AG09309 (cell line): Measurements from ENCODE around the gene PPP1R14D.

Experiments used
- DNase-seq: peaks from one replicate; pipeline ENCODE4 v3.0.0-alpha.2; 2010; ENCODE audit warnings: low read depth
- H3K4me3 ChIP-seq: 2 replicates; pipeline ENCODE4 v1.5.1; 2011; ENCODE audit warnings: mild to moderate bottlenecking, low read depth, low read length, moderate library complexity; ENCODE audit not compliant: control insufficient read depth
- TF ChIP-seq, protein P1 (sequence below): IDR thresholded peaks from 2 replicates; pipeline ENCODE4 v1.5.1; 2011; ENCODE audit warnings: mild to moderate bottlenecking, low read depth, low read length, inconsistent platforms; ENCODE audit not compliant: insufficient read depth, control insufficient read depth; ENCODE audit errors: missing control alignments

The PPP1R14D gene

DNA sequence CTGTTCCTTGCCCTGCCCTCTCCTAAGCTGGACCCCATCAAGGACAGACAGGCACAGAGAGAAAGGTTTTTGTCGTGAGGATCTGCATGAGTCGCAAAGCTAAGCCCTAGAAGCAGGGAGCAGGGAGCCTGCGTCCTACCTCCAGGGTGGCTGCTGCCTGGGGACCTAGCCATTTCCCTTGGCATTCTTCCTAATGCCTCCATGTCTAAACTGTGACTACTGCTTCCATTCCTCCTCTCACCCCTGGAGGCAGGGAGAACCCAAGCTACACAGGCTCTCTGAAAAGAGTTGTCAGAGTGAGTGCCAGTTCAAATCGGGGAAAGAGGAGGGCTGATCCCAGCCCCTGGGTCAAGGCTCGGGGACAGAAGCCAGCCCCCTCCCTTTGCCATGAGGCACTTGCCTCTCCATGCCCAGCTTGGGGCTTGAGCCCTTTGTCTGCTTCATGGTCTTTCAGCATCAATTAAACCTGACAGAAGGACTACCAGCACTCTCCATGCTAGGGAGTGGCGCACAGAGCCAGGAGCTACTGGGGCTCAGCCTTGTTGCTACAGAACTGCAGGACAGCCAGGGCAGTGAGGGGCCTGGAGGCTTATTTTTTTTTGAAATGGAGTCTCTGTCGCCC, 62.2 kb downstream of the PPP1R14D start:
- no peak for DNase-seq
- TF ChIP-seq, protein P1, sequence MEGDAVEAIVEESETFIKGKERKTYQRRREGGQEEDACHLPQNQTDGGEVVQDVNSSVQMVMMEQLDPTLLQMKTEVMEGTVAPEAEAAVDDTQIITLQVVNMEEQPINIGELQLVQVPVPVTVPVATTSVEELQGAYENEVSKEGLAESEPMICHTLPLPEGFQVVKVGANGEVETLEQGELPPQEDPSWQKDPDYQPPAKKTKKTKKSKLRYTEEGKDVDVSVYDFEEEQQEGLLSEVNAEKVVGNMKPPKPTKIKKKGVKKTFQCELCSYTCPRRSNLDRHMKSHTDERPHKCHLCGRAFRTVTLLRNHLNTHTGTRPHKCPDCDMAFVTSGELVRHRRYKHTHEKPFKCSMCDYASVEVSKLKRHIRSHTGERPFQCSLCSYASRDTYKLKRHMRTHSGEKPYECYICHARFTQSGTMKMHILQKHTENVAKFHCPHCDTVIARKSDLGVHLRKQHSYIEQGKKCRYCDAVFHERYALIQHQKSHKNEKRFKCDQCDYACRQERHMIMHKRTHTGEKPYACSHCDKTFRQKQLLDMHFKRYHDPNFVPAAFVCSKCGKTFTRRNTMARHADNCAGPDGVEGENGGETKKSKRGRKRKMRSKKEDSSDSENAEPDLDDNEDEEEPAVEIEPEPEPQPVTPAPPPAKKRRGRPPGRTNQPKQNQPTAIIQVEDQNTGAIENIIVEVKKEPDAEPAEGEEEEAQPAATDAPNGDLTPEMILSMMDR: no peak
- no peak overlapping the region for H3K4me3 ChIP-seq
